ENCODE data around the gene LUC7L2. TPM values are rescaled to one million over a fixed set of nuclear protein-coding genes. Genes with fewer than 3 reads are reported as not detected.
"Not testable (repeated sequence)": the region's sequence is repeated elsewhere in the genome, so short reads cannot be mapped to it uniquely, and the experiment has no call there.

LUC7L2 gene
- total RNA-seq, 2 donors from 2014 or later: 71.0 to 76.0 TPM

DNA sequence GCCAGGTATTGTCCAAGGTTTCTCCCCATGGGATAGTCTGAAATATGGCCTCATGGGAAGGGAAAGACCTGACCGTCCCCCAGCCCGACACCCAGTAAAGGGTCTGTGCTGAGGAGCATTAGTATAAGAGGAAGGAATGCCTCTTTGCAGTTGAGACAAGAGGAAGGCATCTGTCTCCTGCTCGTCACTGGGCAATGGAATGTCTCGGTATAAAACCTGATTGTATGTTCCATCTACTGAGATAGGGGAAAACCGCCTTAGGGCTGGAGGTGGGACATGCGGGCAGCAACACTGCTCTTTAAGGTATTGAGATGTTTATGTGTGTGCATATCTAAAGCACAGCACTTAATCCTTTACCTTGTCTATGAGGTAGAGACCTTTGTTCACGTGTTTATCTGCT is 108.0 kb downstream of the LUC7L2 start:
- H3K27me3 Mint-ChIP-seq (ENCODE audit: insufficient read depth); H3K9me3 Mint-ChIP-seq; H3K9ac ChIP-seq (ENCODE audit: extremely low read depth, low read length, poor library complexity, severe bottlenecking); H3K36me3 ChIP-seq (ENCODE audit: control insufficient read depth, insufficient read depth, low read length); H3K4me3 ChIP-seq (ENCODE audit: low read length); H3K4me3 Mint-ChIP-seq; H3K4me1 ChIP-seq (ENCODE audit: control insufficient read depth, insufficient read depth, low read length); H3K27ac ChIP-seq (ENCODE audit: low read depth, low read length); H3K36me3 Mint-ChIP-seq (ENCODE audit: low read depth); H3K9me3 ChIP-seq (ENCODE audit: control insufficient read depth, low read length); DNase-seq; H3K27me3 ChIP-seq (ENCODE audit: control insufficient read depth, insufficient read depth, low read length, poor library complexity, severe bottlenecking): not testable (repeated sequence)
- H3K4me1 Mint-ChIP-seq: peaks cover 22% of the 10 kb centered on the region
- H3K27ac Mint-ChIP-seq: peak overlapping the region; percentile 65
- 82% methylated on average over 7 of the region's 7 CpGs; no CpG with 5 or more reads in 1 of the 2 experiments for WGBS, 2 experiments (ENCODE audit: insufficient coverage in 1 of 2, insufficient read length in 1 of 2)

DNA sequence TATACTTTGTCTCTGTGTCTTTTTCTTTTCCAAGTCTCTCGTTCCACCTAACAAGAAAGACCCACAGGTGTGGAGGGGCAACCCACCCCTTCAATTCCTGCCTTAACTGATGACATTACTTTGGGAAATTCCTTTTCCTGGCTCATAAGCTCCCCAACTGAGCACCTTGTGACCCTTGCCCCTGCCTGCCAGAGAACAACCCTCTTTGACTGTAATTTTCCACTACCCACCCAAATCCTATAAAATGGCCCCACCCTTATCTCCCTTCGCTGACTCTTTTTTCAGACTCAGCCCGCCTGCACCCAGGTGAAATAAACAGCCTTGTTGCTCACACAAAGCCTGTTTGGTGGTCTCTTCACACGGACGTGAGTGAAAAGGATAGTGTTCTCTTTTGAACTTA is 108.6 kb downstream of the LUC7L2 start:
- H3K9me3 ChIP-seq (ENCODE audit: control insufficient read depth, low read length); H3K36me3 Mint-ChIP-seq (ENCODE audit: low read depth); H3K4me3 Mint-ChIP-seq; DNase-seq; H3K4me1 ChIP-seq (ENCODE audit: control insufficient read depth, insufficient read depth, low read length); H3K9ac ChIP-seq (ENCODE audit: extremely low read depth, low read length, poor library complexity, severe bottlenecking); H3K4me3 ChIP-seq (ENCODE audit: low read length); H3K36me3 ChIP-seq (ENCODE audit: control insufficient read depth, insufficient read depth, low read length); H3K27ac ChIP-seq (ENCODE audit: low read depth, low read length); H3K9me3 Mint-ChIP-seq; H3K27me3 Mint-ChIP-seq (ENCODE audit: insufficient read depth); H3K27me3 ChIP-seq (ENCODE audit: control insufficient read depth, insufficient read depth, low read length, poor library complexity, severe bottlenecking): not testable (repeated sequence)
- H3K27ac Mint-ChIP-seq: peak overlapping the region; percentile 57
- 93 to 95% methylated on average over 3 to 5 of the region's 5 CpGs for WGBS, 2 experiments (ENCODE audit: insufficient coverage in 1 of 2, insufficient read length in 1 of 2)
- peaks cover 19% of the 10 kb centered on the region for H3K4me1 Mint-ChIP-seq

DNA sequence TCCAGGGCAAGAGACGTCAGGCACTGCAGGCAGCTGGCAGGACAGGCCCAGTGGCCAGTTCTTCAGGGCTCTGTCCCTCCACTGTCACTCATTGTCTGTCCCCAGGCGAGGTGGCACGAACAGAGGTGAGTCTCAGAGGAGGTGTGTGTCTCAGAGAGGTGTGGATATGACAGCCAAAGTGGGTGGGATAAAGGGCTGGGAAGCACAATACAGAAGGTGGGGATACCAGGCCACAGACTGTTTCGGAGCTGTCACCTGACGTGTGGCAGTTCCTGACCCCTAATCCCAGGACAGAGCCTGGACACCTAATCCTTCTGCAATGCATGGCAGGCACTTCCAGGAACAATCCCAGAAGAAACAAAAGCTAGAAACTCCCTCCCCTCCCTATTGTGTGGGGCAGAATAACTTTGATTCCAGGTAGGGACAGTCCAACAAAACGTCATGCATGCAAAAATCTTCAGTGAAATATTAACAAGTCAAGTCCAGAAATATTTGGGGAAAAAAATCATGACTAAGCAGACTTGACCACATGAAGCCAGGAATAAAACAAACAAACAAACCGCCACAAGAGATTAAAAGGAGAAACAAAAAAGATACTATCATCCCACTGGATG is 112.2 kb downstream of the LUC7L2 start:
- Histone ChIP-seq H3K9ac (ENCODE audit: extremely low read depth, low read length, poor library complexity, severe bottlenecking) (no peak overlapping the region), H3K4me1 (ENCODE audit: control insufficient read depth, insufficient read depth, low read length) (peaks cover 2% of the 10 kb centered on the region), H3K27ac (ENCODE audit: low read depth, low read length) (no peak overlapping the region), H3K9me3 (ENCODE audit: control insufficient read depth, low read length) (peaks cover 9% of the 10 kb centered on the region), H3K27me3 (ENCODE audit: control insufficient read depth, insufficient read depth, low read length, poor library complexity, severe bottlenecking) (no peaks in the 10 kb centered on the region), H3K4me3 (ENCODE audit: low read length) (no peak overlapping the region), H3K36me3 (ENCODE audit: control insufficient read depth, insufficient read depth, low read length) (no peaks in the 10 kb centered on the region)
- Mint-ChIP-seq H3K27me3 (ENCODE audit: insufficient read depth) (no peaks in the 10 kb centered on the region), H3K4me1 (peaks cover 19% of the 10 kb centered on the region), H3K27ac (peak overlapping the region; percentile 67), H3K4me3 (no peak overlapping the region), H3K36me3 (ENCODE audit: low read depth) (peaks cover 13% of the 10 kb centered on the region), H3K9me3 (peaks cover 5% of the 10 kb centered on the region)
- DNase-seq: no peak
- TF ChIP-seq, protein P1, sequence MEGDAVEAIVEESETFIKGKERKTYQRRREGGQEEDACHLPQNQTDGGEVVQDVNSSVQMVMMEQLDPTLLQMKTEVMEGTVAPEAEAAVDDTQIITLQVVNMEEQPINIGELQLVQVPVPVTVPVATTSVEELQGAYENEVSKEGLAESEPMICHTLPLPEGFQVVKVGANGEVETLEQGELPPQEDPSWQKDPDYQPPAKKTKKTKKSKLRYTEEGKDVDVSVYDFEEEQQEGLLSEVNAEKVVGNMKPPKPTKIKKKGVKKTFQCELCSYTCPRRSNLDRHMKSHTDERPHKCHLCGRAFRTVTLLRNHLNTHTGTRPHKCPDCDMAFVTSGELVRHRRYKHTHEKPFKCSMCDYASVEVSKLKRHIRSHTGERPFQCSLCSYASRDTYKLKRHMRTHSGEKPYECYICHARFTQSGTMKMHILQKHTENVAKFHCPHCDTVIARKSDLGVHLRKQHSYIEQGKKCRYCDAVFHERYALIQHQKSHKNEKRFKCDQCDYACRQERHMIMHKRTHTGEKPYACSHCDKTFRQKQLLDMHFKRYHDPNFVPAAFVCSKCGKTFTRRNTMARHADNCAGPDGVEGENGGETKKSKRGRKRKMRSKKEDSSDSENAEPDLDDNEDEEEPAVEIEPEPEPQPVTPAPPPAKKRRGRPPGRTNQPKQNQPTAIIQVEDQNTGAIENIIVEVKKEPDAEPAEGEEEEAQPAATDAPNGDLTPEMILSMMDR (conservative IDR thresholded peaks at IDR 0.05): no peak
- 82 to 100% methylated on average over 1 to 7 of the region's 7 CpGs for WGBS, 2 experiments (ENCODE audit: insufficient coverage in 1 of 2, insufficient read length in 1 of 2)

Other genes with a start within 250 kb of the LUC7L2 start
- 10 to 100 TPM; 45.3 to 48.8 TPM for gene UBN2, start 128.7 kb upstream of the LUC7L2 start, total RNA-seq
- gene FMC1, start 18.6 kb upstream of the LUC7L2 start, total RNA-seq: 10 to 100 TPM; 10.8 to 17.1 TPM
- 1 to 10 TPM; 1.9 to 4.2 TPM for gene KLRG2, start 123.8 kb downstream of the LUC7L2 start, total RNA-seq
- 1 to 10 TPM; 1.2 to 1.5 TPM for gene CLEC2L, start 163.8 kb downstream of the LUC7L2 start, total RNA-seq